HG02938 (cell line): ENCODE data around the gene VPS13C.
"Not testable (repeated sequence)": the region's sequence is repeated elsewhere in the genome, so short reads cannot be mapped to it uniquely, and the experiment has no call there.

Experiments
- ATAC-seq: cut with Tn5 transposase; IDR thresholded peaks from one replicate; pipeline ENCODE4 v1.9.1; 2021; ENCODE audit warnings: mild to moderate bottlenecking, moderate library complexity; ENCODE audit not compliant: unreplicated experiment

VPS13C gene

DNA sequence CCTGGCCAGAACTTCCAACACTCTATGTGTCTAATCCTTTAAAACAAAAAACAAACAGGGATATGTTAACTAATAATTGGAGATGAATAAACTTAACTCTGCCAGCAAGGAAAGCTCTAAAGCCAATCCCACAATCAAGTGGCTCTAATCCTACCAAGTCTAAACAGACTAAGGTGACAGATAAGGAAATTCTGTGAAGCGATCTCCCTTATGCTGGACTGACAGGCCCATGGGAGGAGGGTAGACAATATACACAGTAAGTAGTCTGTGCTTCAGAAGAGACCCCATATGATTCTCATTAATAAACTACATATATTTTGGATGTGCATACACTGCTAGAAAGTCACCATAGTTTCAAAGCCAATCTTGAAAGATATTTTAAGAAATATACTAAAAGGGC is 10.1 kb downstream of the VPS13C start:
- no peak for ATAC-seq

DNA sequence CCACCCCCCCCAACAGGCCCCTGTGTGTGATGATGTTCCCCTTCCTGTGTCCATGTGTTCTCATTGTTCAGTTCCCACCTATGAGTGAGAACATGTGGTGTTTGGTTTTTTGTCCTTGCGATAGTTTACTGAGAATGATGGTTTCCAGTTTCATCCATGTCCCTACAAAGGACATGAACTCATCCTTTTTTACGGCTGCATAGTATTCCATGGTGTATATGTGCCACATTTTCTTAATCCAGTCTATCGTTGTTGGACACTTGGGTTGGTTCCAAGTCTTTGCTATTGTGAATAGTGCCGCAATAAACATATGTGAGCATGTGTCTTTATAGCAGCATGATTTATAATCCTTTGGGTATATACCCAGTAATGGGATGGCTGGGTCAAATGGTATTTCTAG is 12.0 kb downstream of the VPS13C start:
- ATAC-seq = not testable (repeated sequence)

GRCh38 chr15:62047282-62047827 is 12.9 kb downstream of the VPS13C start:
- no peak for ATAC-seq

DNA sequence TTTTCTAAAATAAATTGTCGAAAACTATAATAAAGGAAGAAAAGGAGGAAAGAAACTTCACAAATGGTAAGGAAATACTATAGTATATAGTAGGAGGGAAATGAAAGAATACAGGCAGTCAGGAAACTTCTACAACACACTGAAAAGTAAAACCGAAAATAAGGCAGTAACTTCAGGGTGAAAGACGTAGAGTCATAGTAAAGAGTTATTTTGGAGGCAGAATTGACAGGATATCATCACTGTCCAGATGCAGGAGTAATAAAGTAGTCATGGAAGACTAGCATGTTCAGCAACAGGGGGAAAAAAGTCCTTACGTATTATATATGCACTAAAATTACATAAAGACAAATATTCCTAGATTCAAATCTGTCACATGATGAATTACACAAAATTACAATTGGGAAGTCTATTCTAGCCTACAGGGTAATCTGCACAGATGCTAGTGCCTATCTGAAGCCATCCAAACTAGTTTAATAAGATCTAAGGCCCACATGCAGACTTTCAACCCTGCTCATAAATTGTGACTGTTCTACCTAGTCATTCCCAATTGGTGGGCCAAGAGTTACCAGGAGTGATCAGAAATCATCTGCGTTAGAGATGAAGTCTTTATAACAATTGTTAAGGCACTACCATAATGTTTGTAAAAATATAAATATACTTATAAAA is 14.0 kb downstream of the VPS13C start:
- peak; percentile 62 for ATAC-seq

- no peak for ATAC-seq
Measured at GRCh38 chr15:62035256-62035924, 24.9 kb downstream of the VPS13C start.

DNA sequence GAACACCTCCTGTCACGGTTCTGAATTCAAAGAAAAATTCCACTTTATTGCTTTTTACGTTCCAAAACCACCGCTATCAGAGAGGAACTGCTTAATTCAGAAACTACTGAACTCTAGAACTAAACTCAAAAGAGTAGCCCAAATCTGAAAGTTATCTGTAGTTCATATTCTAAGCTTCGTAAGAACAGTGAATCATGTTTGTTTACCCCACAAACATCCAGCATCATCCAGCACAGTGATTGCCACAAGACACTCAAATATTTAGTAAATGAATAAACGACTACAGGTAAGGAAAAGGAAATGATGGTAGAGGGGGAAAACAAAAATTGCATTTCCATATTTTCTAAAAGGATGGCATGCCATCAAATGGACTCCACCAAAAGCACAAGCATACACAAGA is 32.3 kb downstream of the VPS13C start:
- no peak for ATAC-seq

DNA sequence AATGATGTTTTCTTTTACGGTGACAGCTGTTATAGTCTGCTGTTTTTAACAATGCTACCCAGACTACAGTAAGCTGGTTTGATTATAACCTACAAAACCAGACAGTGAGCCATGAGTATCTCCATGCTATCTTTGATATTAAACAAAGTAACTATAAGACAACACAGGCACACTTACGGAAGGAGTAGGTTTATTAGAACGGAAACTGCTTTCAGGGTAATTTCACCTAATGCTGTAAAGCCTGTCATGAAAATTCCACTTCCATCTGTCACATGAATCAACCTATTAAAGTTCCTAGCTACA is 33.0 kb downstream of the VPS13C start:
- peak; percentile 7 for ATAC-seq

GRCh38 chr15:62026487-62027262 is 33.6 kb downstream of the VPS13C start:
- ATAC-seq = peak; percentile 69

DNA sequence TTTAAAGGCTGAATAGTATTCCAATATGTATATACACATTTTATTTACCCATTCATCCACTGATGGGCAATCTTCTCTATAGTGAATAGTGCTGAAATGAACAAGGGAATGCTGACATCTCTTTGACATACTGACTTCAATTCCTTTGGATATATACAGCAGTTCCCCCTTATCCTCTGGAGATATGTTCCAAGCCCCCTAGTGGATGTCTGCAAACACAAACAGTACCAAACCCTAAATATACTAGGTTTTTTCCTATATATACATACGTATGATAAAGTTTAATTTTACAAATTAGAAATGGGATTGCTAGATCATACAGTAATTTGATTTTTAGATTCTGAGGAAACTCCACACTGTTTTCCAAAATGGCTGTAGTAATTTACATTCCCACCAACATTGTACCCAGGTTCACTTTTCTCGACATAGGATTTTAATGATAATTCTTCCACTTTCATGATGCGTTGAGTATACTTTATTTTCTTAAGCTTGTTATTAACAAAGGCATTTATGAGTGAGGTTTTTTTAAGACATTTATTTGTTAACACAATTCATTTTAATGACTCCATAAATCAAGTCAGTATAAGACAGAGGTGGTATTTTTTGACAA is 38.2 kb downstream of the VPS13C start:
- ATAC-seq = no peak

- ATAC-seq = no peak
Measured at GRCh38 chr15:62020576-62021160, 39.6 kb downstream of the VPS13C start.

DNA sequence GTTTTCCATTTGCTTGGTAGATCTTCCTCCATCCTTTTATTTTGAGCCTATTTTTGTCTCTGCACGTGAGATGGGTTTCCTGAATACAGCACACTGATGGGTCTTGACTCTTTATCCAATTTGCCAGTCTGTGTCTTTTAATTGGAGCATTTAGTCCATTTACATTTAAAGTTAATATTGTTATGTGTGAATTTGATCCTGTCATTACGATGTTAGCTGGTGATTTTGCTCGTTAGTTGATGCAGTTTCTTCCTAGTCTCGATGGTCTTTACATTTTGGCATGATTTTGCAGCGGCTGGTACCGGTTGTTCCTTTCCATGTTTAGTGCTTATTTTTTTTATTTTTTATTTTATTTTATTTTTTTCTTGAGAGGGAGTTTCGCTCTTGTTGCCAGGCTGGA is 54.9 kb downstream of the VPS13C start:
- ATAC-seq = not testable (repeated sequence)

- no peak for ATAC-seq
Measured at GRCh38 chr15:61997786-61998185, 62.5 kb downstream of the VPS13C start.

GRCh38 chr15:61996056-61996635 is 64.1 kb downstream of the VPS13C start:
- no peak for ATAC-seq

DNA sequence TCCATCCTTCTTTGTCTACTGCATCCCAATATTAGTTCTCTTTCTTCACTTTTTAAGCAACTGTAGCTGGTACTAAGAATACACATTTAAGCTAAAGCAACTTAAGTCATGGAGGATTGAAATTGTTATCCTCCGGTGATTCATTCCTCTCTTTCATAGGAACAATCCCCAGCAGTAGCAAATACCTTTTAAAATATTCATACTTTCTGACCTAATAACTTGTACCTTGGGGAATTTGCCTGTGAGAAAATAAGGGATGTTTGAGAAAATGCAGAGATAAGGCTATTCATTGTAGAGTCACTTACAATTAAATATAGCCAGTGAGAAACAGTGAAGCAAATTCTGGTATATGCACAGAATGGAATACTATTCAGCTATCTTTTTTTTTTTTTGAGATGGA is 66.0 kb downstream of the VPS13C start:
- no peak for ATAC-seq

DNA sequence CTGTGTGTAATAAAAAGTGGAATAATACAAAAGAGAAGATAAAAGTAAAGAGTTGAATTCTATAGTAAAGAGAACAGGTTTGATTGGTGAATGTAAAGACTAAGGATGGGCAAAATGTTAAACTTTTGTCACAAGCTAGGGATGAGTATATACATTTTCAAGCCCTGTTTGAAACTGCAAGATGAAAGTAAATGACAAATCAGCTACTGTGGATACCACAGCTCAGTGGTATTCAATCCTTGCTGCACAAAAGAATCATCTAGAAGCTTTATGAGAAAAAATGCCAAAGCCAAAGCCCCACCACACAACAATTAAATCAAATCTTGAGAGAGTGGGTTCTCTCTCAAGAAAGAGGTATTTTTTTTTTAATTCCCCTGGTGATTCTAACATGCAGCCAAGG is 67.7 kb downstream of the VPS13C start:
- no peak for ATAC-seq

DNA sequence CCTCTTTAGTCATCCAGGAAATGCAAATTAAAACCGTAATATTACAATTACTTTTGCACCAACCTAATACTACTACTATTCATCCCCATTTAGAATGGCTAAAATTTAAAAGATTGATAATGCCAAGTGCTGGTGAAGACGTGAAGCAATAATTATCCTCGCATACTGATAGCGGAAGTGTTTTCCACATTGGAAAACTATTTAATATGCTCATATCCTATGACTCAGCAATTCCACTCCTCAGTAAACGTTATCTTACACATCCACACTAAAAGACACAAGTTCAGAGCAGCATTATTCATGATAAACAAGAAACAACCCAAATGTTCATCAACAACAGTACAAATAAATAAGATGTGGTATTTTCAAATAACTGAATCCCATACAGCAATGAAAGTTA is 70.6 kb downstream of the VPS13C start:
- no peak for ATAC-seq

DNA sequence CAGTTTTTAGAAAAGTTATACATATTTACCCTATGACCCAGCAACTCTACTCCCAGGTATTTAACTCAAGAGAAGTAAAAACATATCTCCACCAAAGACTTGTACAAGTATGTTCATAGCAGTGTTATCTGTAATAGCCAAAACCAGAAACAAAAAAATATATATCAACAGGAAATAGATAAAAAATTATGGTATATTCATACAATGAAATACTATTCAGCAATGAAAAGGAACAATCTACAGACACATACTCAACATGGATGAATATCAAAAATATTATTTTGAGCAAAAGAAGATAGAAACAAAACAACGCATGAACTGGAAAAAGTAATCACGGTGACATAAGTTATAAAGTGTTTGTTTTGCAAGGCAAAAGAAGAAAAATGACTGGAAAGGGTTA is 72.4 kb downstream of the VPS13C start:
- ATAC-seq = no peak

DNA sequence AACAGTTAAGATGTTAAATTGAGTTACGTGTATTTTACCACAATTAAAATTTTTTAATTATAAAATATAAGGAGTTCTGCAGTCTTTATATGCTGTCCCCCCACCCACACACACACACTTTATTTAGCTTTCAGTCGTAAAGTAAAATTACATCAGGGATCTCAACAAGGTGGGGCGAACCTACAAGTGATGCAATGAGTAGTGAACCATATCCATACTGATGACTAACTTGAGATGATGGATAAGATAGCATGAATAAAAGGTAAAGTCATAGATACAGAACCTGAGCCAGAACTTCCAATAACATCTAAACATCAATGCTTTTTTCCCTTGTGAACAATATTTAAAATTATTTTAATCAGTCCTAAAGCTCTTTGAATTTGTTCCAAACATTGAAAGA is 77.2 kb downstream of the VPS13C start:
- no peak for ATAC-seq

DNA sequence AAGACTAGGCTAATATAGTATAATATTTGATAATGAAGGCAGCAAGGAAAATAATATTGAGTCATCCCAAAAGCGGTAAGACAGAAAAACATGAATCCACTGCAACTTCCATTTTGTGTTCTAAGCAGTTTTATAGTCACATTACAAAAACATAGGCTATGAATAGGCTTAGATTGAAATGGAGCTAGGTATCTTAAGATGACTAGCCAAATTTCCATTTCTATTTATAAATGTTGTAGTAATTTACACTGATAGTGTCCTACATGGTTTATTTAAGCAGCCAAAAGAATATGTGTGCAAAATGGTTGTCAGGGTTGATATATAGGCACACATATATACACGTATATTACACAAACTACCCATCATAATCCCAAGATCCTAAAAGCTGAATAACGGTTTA is 82.0 kb downstream of the VPS13C start:
- no peak for ATAC-seq

DNA sequence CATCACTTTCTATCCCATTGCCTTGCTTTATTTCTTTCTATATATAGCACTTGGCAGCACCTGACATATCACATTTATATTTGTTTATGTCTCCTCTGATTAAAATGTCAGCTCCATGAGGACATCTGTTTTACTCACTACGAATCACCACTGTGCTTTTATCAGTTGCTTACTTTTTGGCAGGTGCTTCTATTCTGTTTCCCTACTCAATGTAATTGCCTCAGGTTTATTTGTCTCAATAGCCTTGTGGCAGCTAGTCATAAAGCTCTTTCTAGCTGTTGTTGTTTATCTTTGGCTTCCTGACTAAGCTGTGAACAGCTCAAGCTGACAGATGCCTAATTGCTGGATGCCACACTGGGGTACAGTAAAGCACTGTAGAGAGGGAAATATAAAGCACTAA is 85.5 kb downstream of the VPS13C start:
- ATAC-seq = no peak

DNA sequence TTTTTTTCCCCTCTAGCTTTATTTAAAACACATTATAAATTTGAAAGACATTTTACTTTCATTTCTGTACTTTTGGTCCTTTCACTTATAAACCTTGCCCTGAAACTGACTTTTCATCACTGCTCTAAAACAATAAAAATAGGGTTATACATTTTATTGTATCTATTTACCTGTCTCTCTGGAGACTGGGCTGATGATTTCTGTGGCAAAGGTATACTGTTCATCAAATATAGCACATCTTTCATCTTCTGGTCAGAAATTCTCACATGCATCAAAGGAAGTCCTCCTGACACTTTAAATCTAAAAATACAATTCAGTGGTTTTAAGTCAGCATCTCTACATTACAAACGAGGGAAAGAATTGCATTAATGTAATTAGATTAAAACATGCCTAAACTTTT is 86.1 kb downstream of the VPS13C start:
- ATAC-seq = no peak
